H9 (cell line): Measurements from ENCODE around the gene CCDC57. TPM values are rescaled to one million over a fixed set of nuclear protein-coding genes. Genes with fewer than 3 reads are reported as not detected.

Source experiments
- DNase-seq: peaks from one replicate; pipeline ENCODE4 v3.0.0-alpha.2; 2017
- H2AFZ ChIP-seq: one replicate; pipeline ENCODE4 v1.6.1; 2013; ENCODE audit warnings: mild to moderate bottlenecking, low read length, control low read depth, moderate library complexity
- H2AK5ac ChIP-seq: 2 replicates; pipeline ENCODE4 v1.6.1; 2013; ENCODE audit warnings: low read length, control low read depth, mixed read lengths; ENCODE audit not compliant: insufficient read length
- H2BK120ac ChIP-seq: one replicate; pipeline ENCODE4 v1.6.1; 2013; ENCODE audit warnings: low read depth, mild to moderate bottlenecking, low read length, control low read depth, inconsistent platforms; ENCODE audit not compliant: poor library complexity, severe bottlenecking
- H2BK12ac ChIP-seq: 2 replicates; pipeline ENCODE4 v1.6.1; 2013; ENCODE audit warnings: low read length, control low read depth, mixed read lengths, low read depth; ENCODE audit not compliant: insufficient read length
- H2BK15ac ChIP-seq: 2 replicates; pipeline ENCODE4 v1.6.1; 2013; ENCODE audit warnings: low read depth, low read length, control low read depth
- H2BK20ac ChIP-seq: one replicate; pipeline ENCODE4 v1.6.1; 2013; ENCODE audit warnings: low read depth, mild to moderate bottlenecking, low read length, control low read depth, inconsistent platforms; ENCODE audit not compliant: poor library complexity, severe bottlenecking
- H2BK5ac ChIP-seq: 2 replicates; pipeline ENCODE4 v1.6.1; 2013; ENCODE audit warnings: low read length, control low read depth, mixed read lengths; ENCODE audit not compliant: insufficient read length
- H3K14ac ChIP-seq: 2 replicates; pipeline ENCODE4 v1.6.1; 2013; ENCODE audit warnings: low read length, control low read depth; ENCODE audit not compliant: insufficient read depth
- H3K18ac ChIP-seq: 2 replicates; pipeline ENCODE4 v1.6.1; 2013; ENCODE audit warnings: low read depth, mild to moderate bottlenecking, mixed read lengths, low read length, control low read depth; ENCODE audit not compliant: insufficient read length
- H3K23ac ChIP-seq: 2 replicates; pipeline ENCODE4 v1.6.1; 2013; ENCODE audit warnings: low read length, control low read depth, mixed read lengths, low read depth; ENCODE audit not compliant: insufficient read length
- H3K23me2 ChIP-seq: 2 replicates; pipeline ENCODE4 v1.6.1; 2013; ENCODE audit warnings: low read depth, mild to moderate bottlenecking, mixed read lengths, low read length, control low read depth; ENCODE audit not compliant: insufficient read length, poor library complexity, severe bottlenecking
- H3K27ac ChIP-seq: 2 replicates; pipeline ENCODE4 v1.5.1; 2013; ENCODE audit warnings: low read length, control low read depth, mixed read lengths, low read depth; ENCODE audit not compliant: insufficient read length
- H3K27me3 ChIP-seq: 2 replicates; pipeline ENCODE4 v1.6.1; 2013; ENCODE audit warnings: low read length, control low read depth, inconsistent platforms; ENCODE audit not compliant: insufficient read depth
- H3K4ac ChIP-seq: 2 replicates; pipeline ENCODE4 v1.6.1; 2013; ENCODE audit warnings: low read depth, mild to moderate bottlenecking, control low read depth, inconsistent platforms, low read length, moderate library complexity
- H3K4me1 ChIP-seq: 2 replicates; pipeline ENCODE4 v1.6.1; 2013; ENCODE audit warnings: low read length, control low read depth, inconsistent platforms; ENCODE audit not compliant: insufficient read depth
- H3K4me2 ChIP-seq: 2 replicates; pipeline ENCODE4 v1.6.1; 2013; ENCODE audit warnings: low read length, control low read depth, mixed read lengths; ENCODE audit not compliant: insufficient read length, insufficient read depth
- H3K56ac ChIP-seq: 2 replicates; pipeline ENCODE4 v1.6.1; 2013; ENCODE audit warnings: low read depth, mild to moderate bottlenecking, mixed read lengths, low read length, control low read depth; ENCODE audit not compliant: insufficient read length
- H3K79me1 ChIP-seq: 2 replicates; pipeline ENCODE4 v1.6.1; 2013; ENCODE audit warnings: low read depth, mild to moderate bottlenecking, moderate library complexity, low read length, control low read depth, inconsistent platforms; ENCODE audit not compliant: insufficient read depth, poor library complexity, severe bottlenecking
- H3K79me2 ChIP-seq: 2 replicates; pipeline ENCODE4 v1.6.1; 2013; ENCODE audit warnings: low read length, control low read depth, inconsistent platforms; ENCODE audit not compliant: insufficient read depth
- H3K9ac ChIP-seq: 2 replicates; pipeline ENCODE4 v1.6.1; 2013; ENCODE audit warnings: low read length, control low read depth, mixed read lengths; ENCODE audit not compliant: insufficient read length; ENCODE audit errors: extremely low read depth
- H3K9me3 ChIP-seq: one replicate; pipeline ENCODE4 v1.6.1; 2013; ENCODE audit warnings: low read depth, low read length, inconsistent platforms; ENCODE audit not compliant: control insufficient read depth
- H3T11ph ChIP-seq: one replicate; pipeline ENCODE4 v1.6.1; 2013; ENCODE audit warnings: mild to moderate bottlenecking, low read length, control low read depth, inconsistent platforms
- H4K20me1 ChIP-seq: one replicate; pipeline ENCODE4 v1.6.1; 2013; ENCODE audit not compliant: control insufficient read depth, insufficient read length, insufficient read depth
- H4K5ac ChIP-seq: 2 replicates; pipeline ENCODE4 v1.6.1; 2013; ENCODE audit warnings: low read depth, mild to moderate bottlenecking, mixed read lengths, low read length, control low read depth; ENCODE audit not compliant: insufficient read length
- H4K8ac ChIP-seq: replicated peaks from 2 replicates; pipeline ENCODE4 v1.6.1; 2013; ENCODE audit warnings: low read length, control low read depth, mixed read lengths, low read depth; ENCODE audit not compliant: insufficient read length
- H4K91ac ChIP-seq: 2 replicates; pipeline ENCODE4 v1.6.1; 2013; ENCODE audit warnings: low read depth, mild to moderate bottlenecking, moderate library complexity, mixed read lengths, low read length, control low read depth; ENCODE audit not compliant: insufficient read length
- H3K27ac Mint-ChIP-seq, 3 experiments: 2 replicates in 2 of 3; 3 replicates in 1 of 3; pipeline ENCODE4 v1.8.0; 2020 to 2021; ENCODE audit warnings: mixed read lengths in 3 of 3, mild to moderate bottlenecking in 1 of 3, moderate library complexity in 1 of 3
- H3K27me3 Mint-ChIP-seq: 2 replicates; pipeline ENCODE4 v1.8.0; 2021; ENCODE audit warnings: low read depth, mild to moderate bottlenecking, moderate library complexity, mixed read lengths
- H3K36me3 Mint-ChIP-seq, 3 experiments: 2 replicates in 2 of 3; 3 replicates in 1 of 3; pipeline ENCODE4 v1.8.0; 2020 to 2021; ENCODE audit warnings: low read depth in 3 of 3, mixed read lengths in 3 of 3; ENCODE audit not compliant: insufficient read depth in 1 of 3
- H3K4me1 Mint-ChIP-seq, 2 experiments: 2 replicates each; pipeline ENCODE4 v1.8.0; 2020; ENCODE audit warnings: mixed read lengths in 2 of 2
- H3K4me3 Mint-ChIP-seq, 2 experiments: 2 replicates in 1 of 2; 3 replicates in 1 of 2; pipeline ENCODE4 v1.8.0; 2020 to 2021; ENCODE audit warnings: mild to moderate bottlenecking in 2 of 2, mixed read lengths in 2 of 2, moderate library complexity in 1 of 2
- H3K9me3 Mint-ChIP-seq, 2 experiments: 2 replicates in 1 of 2; 3 replicates in 1 of 2; pipeline ENCODE4 v1.8.0; 2020; ENCODE audit warnings: mild to moderate bottlenecking in 2 of 2, mixed read lengths in 2 of 2, moderate library complexity in 1 of 2
- WGBS: extraction: QIAGEN DNeasy Blood & Tissue Kit; methylation state at CpG from one replicate; pipeline ENCODE4 v1.1.7; 2013; ENCODE audit warnings: missing lambda C conversion rate, low lambda C conversion rate, mixed read lengths; ENCODE audit not compliant: insufficient read length; ENCODE audit errors: extremely low coverage; 5-methylcytosine and 5-hydroxymethylcytosine counted together
- total RNA-seq: library from RNA; stranded (reverse); gene quantifications from 2 replicates; pipeline ENCODE4 v1.2.1, GENCODE V29; 2021
- TF ChIP-seq, protein P1 (sequence below): fragments of 200-600 bp; sonication (generic); conservative IDR thresholded peaks from 3 replicates; pipeline ENCODE4 v1.8.0; 2021; ENCODE audit warnings: antibody characterized with exemption, mild to moderate bottlenecking

The CCDC57 gene
- total RNA-seq, 1 experiment from 2014 or later = 11.0 TPM

- H3K9ac ChIP-seq = no peak overlapping the region
- peaks cover 22% of the 10 kb centered on the region; the same call in 1 of the 2 replicates for H3K27me3 ChIP-seq
- H2BK15ac ChIP-seq = no peak overlapping the region
- no peak overlapping the region for H2BK120ac ChIP-seq
- DNase-seq = peak; percentile 86
- no peak overlapping the region for H3K56ac ChIP-seq
- H3K23me2 ChIP-seq = peaks cover 11% of the 10 kb centered on the region
- H3K9me3 ChIP-seq = no peaks in the 10 kb centered on the region
- H3K79me2 ChIP-seq = no peaks in the 10 kb centered on the region
- no peak overlapping the region for H2BK12ac ChIP-seq
- no peak overlapping the region for H3K4ac ChIP-seq
- no peak overlapping the region for H3K18ac ChIP-seq
- no peak overlapping the region for H2AFZ ChIP-seq
- no peaks in the 10 kb centered on the region for H3K4me1 ChIP-seq
- peaks cover 2 to 11% of the 10 kb centered on the region in 2 experiments; a peak in 3 of 4 replicates for H3K4me1 Mint-ChIP-seq
- no peak overlapping the region for H4K8ac ChIP-seq
- H3K27ac Mint-ChIP-seq = no peak overlapping the region
- peak overlapping the region; percentile 5 for H3K4me2 ChIP-seq
- H3K23ac ChIP-seq = no peak overlapping the region
- H3K79me1 ChIP-seq = no peaks in the 10 kb centered on the region
- H3K27me3 Mint-ChIP-seq = peaks cover 45% of the 10 kb centered on the region
- no peak overlapping the region for H2AK5ac ChIP-seq
- no peak overlapping the region for H4K5ac ChIP-seq
- TF ChIP-seq, protein P1, sequence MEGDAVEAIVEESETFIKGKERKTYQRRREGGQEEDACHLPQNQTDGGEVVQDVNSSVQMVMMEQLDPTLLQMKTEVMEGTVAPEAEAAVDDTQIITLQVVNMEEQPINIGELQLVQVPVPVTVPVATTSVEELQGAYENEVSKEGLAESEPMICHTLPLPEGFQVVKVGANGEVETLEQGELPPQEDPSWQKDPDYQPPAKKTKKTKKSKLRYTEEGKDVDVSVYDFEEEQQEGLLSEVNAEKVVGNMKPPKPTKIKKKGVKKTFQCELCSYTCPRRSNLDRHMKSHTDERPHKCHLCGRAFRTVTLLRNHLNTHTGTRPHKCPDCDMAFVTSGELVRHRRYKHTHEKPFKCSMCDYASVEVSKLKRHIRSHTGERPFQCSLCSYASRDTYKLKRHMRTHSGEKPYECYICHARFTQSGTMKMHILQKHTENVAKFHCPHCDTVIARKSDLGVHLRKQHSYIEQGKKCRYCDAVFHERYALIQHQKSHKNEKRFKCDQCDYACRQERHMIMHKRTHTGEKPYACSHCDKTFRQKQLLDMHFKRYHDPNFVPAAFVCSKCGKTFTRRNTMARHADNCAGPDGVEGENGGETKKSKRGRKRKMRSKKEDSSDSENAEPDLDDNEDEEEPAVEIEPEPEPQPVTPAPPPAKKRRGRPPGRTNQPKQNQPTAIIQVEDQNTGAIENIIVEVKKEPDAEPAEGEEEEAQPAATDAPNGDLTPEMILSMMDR = peak; percentile 64
- no peaks in the 10 kb centered on the region for H3K36me3 Mint-ChIP-seq
- H4K20me1 ChIP-seq = peaks cover 2% of the 10 kb centered on the region
- no CpG with 5 or more reads among the region's 76 CpGs for WGBS
- no peak overlapping the region for H3K27ac ChIP-seq
- no peak overlapping the region for H2BK20ac ChIP-seq
- no peak overlapping the region for H3T11ph ChIP-seq
- H2BK5ac ChIP-seq = no peak overlapping the region
- H3K4me3 Mint-ChIP-seq = no peak overlapping the region; a peak in 1 of 5 replicates
- no peak overlapping the region for H4K91ac ChIP-seq
- H3K9me3 Mint-ChIP-seq = no peaks in the 10 kb centered on the region
- H3K14ac ChIP-seq = no peak overlapping the region
Observed at GRCh38 chr17:82230609-82231311, 18.1 kb upstream of the CCDC57 start.
